GM12801 (cell line): ENCODE data around the gene CLSTN1.

Experiments
- TF ChIP-seq, protein P1 (sequence below): IDR thresholded peaks from one replicate; pipeline ENCODE4 v1.5.1; 2011; ENCODE audit warnings: control low read depth; ENCODE audit not compliant: insufficient read length; ENCODE audit errors: extremely low read depth

Gene CLSTN1

DNA sequence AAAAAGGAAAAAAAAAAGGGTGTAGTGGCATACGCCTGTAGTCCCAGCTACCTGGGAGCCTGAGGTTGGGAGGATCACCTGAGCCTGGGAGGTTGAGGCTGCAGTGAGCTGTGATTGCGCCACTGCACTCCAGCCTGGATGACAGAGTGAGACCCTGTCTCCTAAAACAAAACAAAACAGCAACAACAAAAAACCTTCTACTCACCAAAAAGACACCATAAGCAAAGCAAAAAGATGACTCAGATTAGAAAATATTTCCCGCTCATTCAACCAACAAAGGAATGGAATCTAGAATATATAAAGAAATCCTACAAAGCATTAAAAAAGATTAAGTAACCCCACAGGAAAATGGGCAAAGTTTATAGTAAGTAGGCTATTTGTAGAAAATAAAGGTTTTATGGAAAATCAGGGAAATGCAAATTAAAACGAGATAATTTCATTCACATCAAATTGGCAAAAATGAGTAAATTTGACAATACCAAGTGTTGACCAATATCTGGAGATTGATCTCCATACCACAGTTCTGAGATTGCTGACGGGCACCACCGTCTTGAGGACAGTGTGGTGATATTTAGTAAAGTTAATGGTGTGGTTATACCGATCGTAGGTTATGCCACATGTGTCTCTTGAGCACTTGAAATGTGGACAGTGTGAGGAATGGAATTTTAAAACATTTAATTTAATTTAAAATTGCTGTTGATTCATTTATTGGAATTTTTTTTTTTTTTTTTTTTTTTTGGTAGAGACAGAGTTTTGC, 118.2 kb downstream of the CLSTN1 start:
- TF ChIP-seq, protein P1, sequence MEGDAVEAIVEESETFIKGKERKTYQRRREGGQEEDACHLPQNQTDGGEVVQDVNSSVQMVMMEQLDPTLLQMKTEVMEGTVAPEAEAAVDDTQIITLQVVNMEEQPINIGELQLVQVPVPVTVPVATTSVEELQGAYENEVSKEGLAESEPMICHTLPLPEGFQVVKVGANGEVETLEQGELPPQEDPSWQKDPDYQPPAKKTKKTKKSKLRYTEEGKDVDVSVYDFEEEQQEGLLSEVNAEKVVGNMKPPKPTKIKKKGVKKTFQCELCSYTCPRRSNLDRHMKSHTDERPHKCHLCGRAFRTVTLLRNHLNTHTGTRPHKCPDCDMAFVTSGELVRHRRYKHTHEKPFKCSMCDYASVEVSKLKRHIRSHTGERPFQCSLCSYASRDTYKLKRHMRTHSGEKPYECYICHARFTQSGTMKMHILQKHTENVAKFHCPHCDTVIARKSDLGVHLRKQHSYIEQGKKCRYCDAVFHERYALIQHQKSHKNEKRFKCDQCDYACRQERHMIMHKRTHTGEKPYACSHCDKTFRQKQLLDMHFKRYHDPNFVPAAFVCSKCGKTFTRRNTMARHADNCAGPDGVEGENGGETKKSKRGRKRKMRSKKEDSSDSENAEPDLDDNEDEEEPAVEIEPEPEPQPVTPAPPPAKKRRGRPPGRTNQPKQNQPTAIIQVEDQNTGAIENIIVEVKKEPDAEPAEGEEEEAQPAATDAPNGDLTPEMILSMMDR: no peak

DNA sequence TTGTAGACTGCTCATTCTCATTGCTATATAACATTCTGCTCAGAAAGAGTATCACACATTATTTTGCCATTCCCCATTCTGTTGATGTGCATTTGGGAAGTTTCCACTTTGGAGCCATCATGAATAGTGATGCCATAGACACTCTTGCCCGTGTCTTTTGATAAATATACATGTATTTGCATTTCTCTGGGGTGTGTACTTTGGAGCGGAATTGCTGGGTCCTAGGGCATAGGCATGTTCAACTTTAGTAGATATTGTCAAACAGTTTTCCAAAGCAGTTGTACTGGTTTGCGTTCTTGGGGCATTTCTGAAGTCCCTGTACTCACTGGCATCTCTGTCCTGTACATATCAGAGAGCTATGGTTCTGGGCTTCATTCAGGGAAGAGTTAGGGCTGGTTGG, 120.1 kb downstream of the CLSTN1 start:
- TF ChIP-seq, protein P1: no peak

DNA sequence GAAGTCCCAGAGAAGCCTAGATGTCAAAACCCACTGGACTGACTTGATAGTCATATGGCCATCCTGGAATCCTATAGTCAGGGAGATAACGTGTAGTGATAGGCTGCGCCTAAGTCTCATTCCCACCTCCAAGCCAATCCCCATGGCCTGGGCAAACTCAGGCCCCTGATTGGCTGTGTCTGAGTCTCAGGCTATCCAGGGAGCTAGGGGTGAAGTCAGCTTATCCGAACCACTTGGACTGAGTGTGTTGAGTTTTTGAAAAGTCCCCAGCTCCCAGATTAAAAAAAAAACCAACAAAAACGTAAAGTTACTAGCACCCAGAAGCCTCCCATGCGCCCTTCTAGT, 120.6 kb downstream of the CLSTN1 start:
- TF ChIP-seq, protein P1: no peak

DNA sequence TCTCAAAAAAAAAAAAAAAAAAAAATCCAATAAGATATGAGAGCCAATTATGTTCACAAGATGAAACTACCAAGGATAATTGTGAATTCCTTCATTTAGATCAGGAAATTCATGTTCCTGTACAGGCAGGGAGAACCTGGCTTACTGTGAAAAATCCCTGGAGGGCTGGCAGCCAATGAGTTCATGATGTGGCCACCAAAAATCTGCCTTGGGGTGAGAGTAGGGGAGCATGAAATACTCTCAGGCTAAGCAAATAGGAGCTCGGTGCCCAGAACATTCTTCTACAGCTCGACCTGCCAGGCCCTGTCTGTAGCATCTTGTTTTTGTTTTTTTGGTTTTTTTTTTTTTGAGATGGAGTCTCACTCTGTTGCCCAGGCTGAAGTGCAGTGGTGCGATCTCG, 122.1 kb downstream of the CLSTN1 start:
- TF ChIP-seq, protein P1: no peak

DNA sequence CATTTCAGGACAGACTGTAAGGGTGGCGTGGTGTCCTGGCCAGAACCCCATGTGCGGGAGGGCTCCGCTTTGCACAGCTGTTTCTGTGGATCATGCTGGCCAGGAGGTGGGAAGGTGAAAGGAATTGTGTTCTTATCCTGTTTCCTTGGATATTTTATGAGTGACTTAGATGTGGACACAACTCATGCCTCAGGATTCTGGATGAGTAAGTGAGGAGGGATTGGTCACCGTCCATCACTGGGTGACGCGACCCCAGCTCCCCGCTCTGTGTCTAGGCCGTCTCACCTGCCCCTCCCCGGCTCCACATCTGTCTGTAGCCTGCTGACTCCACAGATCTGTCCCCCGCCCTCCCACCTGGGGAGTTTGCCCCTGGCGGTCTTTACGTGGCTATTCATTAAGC, 123.4 kb downstream of the CLSTN1 start:
- TF ChIP-seq, protein P1: no peak

DNA sequence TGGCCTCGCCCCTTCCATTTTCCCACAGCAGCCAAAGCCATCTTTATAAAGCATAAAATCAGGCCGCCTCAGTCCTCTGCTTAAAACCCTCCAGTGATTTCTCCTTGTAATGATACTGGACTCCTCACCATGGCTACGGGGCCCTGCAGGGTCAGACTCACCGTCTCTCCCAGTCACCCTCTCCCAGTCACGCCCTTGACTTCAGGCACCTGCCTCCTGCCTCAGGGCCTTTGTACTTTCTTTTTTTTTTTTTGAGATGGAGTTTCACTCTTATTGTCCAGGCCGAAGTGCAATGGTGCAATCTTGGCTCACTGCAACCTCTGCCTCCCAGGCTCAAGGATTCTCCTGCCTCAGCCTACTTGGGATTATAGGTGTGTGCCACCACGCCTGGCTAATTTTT, 124.4 kb downstream of the CLSTN1 start:
- TF ChIP-seq, protein P1: no peak

DNA sequence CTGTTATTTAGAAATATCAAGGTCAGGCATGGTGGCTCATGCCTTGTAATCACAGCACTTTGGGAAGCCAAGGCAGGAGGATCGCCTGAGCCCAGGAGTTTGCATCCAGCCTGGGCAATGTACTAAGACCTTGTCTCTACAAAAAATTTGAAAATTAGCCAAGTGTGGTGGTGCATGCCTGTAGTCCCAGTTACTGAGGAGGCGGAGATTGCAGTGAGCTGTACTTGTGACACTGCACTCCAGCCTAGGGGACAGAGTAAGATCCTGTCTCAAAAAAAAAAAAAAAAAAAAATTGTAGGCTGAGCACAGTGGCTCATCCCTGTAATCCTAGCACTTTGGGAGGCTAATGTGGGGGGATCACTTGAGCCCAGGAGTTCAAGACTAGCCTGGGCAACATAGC, 127.0 kb downstream of the CLSTN1 start:
- TF ChIP-seq, protein P1: no peak
